Lung (tissue), 12 donors: ENCODE results near the gene GLRX. TPM values are rescaled to one million over a fixed set of nuclear protein-coding genes. Genes with fewer than 3 reads are reported as not detected.
"Not testable (repeated sequence)": the region's sequence is repeated elsewhere in the genome, so short reads cannot be mapped to it uniquely, and the experiment has no call there.

ENCODE experiments used
- ATAC-seq: fragments of 200-7000 bp; cut with Tn5 transposase; one replicate; pipeline ENCODE4 v1.9.1; 2020; ENCODE audit warnings: moderate number of reproducible peaks; ENCODE audit not compliant: insufficient read depth, low FRiP score
- DNase-seq, 3 donors: peaks; one replicate each; pipeline ENCODE4 v3.0.0-alpha.2; 2013 to 2017
- H3K27ac ChIP-seq, 2 donors: one replicate each; pipeline ENCODE4 v1.5.1; 2013; ENCODE audit warnings: mild to moderate bottlenecking in 2 of 2, moderate library complexity in 2 of 2, control low read depth in 1 of 2, inconsistent platforms in 1 of 2, low read depth in 1 of 2, low read length in 1 of 2
- H3K27me3 ChIP-seq, 3 donors: one replicate each; pipeline ENCODE4 v1.5.1; 2013; ENCODE audit warnings: low read length in 2 of 3; ENCODE audit not compliant: control insufficient read depth in 3 of 3, insufficient read depth in 3 of 3
- H3K36me3 ChIP-seq, 4 donors: one replicate each; pipeline ENCODE4 v1.5.1; 2013; ENCODE audit warnings: low read length in 4 of 4, mild to moderate bottlenecking in 1 of 4, moderate library complexity in 1 of 4; ENCODE audit not compliant: control insufficient read depth in 4 of 4, insufficient read depth in 4 of 4
- H3K4me1 ChIP-seq, 5 donors: one replicate each; pipeline ENCODE4 v1.5.1; 2013; ENCODE audit warnings: low read length in 5 of 5, mild to moderate bottlenecking in 2 of 5, moderate library complexity in 1 of 5; ENCODE audit not compliant: control insufficient read depth in 5 of 5, insufficient read depth in 5 of 5
- H3K4me3 ChIP-seq: one replicate; pipeline ENCODE4 v1.5.1; 2013; ENCODE audit warnings: mild to moderate bottlenecking, control low read depth, moderate library complexity
- H3K9ac ChIP-seq, 2 donors: one replicate each; pipeline ENCODE4 v1.5.1; 2013; ENCODE audit warnings: low read length in 2 of 2, control low read depth in 1 of 2; ENCODE audit not compliant: insufficient read depth in 1 of 2
- H3K9me3 ChIP-seq, 4 donors: one replicate each; pipeline ENCODE4 v1.5.1; 2013; ENCODE audit warnings: low read length in 3 of 4, mild to moderate bottlenecking in 1 of 4, moderate library complexity in 1 of 4; ENCODE audit not compliant: control insufficient read depth in 4 of 4, insufficient read depth in 3 of 4
- WGBS, 2 donors: extraction: QIAGEN DNeasy Blood & Tissue Kit; methylation state at CpG; one replicate each; pipeline ENCODE4 v1.1.7; 2013; 5-methylcytosine and 5-hydroxymethylcytosine counted together
- polyA plus RNA-seq, 2 donors: library from polyadenylated mRNA; stranded (reverse); fragments of 200-250 nt; gene quantifications; one replicate each; pipeline ENCODE4 v1.2.1, GENCODE V29; 2013
- total RNA-seq, 2 donors: library from RNA; depleted of rRNA in 1 of 2; stranded (reverse); fragments of >200 nt in 1 of 2; gene quantifications; one replicate each; pipeline ENCODE4 v1.2.1, GENCODE V29; 2014 to 2021
- TF ChIP-seq, protein P1 (sequence below): IDR thresholded peaks from 2 replicates; pipeline ENCODE4 v1.5.1; 2012; ENCODE audit warnings: mild to moderate bottlenecking; ENCODE audit errors: control extremely low read depth, extremely low read depth
- donor health status: control.
- donor health status: control.
- donor health status: Bipolar disorder and iron deficiency.
- donor health status: healthy.
- donor health status: DM: yes; HTN: yes; CAD: no.

The GLRX gene
- total and polyA plus RNA-seq, 4 donors: 23.1 to 300 (median 91.2) TPM

DNA sequence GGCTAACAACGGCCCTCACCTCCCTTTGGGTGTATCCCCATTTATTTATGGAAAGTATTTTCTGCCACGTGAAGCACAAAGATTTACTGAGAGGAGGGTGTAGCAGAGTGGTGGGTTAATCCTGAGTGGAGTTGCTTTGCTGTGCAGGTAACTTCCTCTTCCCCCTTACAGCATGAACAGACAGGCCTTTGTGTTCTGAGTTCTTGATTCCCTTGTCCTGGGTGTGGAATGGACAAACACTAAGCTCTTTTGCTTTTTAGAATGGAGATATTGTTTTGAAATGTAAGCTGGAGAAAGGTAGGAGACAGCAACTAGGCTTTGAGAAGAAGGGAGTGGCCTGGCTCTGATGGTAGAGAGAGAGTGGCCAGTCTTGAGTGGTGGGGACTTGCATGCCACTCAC lies 17.1 kb upstream of the GLRX start:
- Histone ChIP-seq H3K9me3 (no peaks in the 10 kb centered on the region), H3K27me3 (no peaks in the 10 kb centered on the region), H3K4me3 (no peak overlapping the region), H3K9ac (no peak overlapping the region), H3K36me3 (no peaks in the 10 kb centered on the region), H3K4me1 (peaks cover 0 to 8% (median 0%) of the 10 kb centered on the region in 5 donors), H3K27ac (no peak overlapping the region)
- WGBS, 2 donors: 74% methylated on average over 2 of the region's 2 CpGs
- no peak for ATAC-seq
- DNase-seq: no peak
- TF ChIP-seq, protein P1, sequence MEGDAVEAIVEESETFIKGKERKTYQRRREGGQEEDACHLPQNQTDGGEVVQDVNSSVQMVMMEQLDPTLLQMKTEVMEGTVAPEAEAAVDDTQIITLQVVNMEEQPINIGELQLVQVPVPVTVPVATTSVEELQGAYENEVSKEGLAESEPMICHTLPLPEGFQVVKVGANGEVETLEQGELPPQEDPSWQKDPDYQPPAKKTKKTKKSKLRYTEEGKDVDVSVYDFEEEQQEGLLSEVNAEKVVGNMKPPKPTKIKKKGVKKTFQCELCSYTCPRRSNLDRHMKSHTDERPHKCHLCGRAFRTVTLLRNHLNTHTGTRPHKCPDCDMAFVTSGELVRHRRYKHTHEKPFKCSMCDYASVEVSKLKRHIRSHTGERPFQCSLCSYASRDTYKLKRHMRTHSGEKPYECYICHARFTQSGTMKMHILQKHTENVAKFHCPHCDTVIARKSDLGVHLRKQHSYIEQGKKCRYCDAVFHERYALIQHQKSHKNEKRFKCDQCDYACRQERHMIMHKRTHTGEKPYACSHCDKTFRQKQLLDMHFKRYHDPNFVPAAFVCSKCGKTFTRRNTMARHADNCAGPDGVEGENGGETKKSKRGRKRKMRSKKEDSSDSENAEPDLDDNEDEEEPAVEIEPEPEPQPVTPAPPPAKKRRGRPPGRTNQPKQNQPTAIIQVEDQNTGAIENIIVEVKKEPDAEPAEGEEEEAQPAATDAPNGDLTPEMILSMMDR: no peak

DNA sequence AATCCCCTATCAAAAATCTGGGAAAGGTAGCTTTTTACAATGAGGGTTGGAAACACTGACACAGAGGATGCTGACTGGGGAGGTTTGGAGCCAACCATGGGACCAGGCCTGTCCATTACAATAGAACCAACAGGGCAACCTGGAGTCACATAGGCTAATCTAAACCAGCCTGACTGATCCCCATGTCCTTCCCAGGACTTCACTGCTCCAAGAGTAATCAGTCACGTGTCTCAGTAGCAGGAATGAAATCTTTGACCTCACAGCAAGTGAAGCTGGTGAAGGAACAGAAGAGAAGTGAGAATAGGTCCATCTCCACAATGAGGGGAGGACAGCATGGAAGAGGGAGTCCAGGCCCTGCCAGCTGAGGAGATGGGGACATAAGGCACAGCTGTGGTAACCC lies 16.0 kb upstream of the GLRX start:
- Histone ChIP-seq H3K36me3 (no peaks in the 10 kb centered on the region), H3K4me1 (peaks cover 0 to 8% (median 0%) of the 10 kb centered on the region in 5 donors), H3K9ac (no peak overlapping the region), H3K27ac (no peak overlapping the region), H3K9me3 (no peaks in the 10 kb centered on the region), H3K4me3 (no peak overlapping the region), H3K27me3 (no peaks in the 10 kb centered on the region)
- 92 to 93% methylated on average over 1 of the region's 1 CpG for WGBS, 2 donors
- TF ChIP-seq, protein P1: no peak
- DNase-seq: no peak
- ATAC-seq: no peak

DNA sequence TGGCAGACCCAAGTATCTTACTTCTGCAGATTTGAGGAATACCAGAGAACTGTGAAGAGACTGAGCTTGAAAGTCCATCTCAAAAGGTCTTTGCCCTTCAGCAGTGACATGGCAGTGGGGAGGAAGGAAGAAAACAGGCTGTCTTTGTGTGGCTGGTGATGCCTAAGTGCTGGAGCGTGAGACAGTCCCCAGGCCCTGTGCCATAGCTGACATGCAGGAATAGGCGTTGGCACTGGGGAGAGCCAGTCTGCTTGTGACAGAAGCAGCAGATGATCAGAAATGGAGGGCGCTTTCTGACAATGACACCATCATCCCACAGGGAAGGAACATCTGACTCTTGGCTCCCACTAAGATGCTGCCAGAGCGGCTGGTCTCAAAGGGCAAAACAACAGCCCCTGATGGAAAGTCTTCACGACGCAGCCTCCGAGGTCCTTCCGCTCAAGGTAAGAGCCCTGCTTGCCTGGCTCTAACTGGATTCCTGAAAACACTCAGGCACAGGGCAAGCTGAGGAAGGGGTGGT lies 15.5 kb upstream of the GLRX start:
- WGBS, 2 donors: 88 to 91% methylated on average over 8 of the region's 8 CpGs
- Histone ChIP-seq H3K9ac (no peak overlapping the region), H3K4me1 (peaks cover 0 to 6% (median 0%) of the 10 kb centered on the region in 5 donors), H3K36me3 (no peaks in the 10 kb centered on the region), H3K27ac (no peak overlapping the region), H3K27me3 (no peaks in the 10 kb centered on the region), H3K4me3 (no peak overlapping the region), H3K9me3 (no peaks in the 10 kb centered on the region)
- DNase-seq: no peak
- no peak for ATAC-seq
- TF ChIP-seq, protein P1: no peak

- Histone ChIP-seq H3K36me3 (no peaks in the 10 kb centered on the region), H3K4me1 (peaks cover 0 to 6% (median 0%) of the 10 kb centered on the region in 5 donors), H3K27ac (no peak overlapping the region), H3K27me3 (no peaks in the 10 kb centered on the region), H3K9me3 (no peaks in the 10 kb centered on the region), H3K9ac (no peak overlapping the region), H3K4me3 (no peak overlapping the region)
- WGBS, 2 donors: 94 to 97% methylated on average over 5 of the region's 5 CpGs
- DNase-seq (no peak), ATAC-seq (no peak)
- TF ChIP-seq, protein P1: no peak
Observed at GRCh38 chr5:95837492-95837891, 15.0 kb upstream of the GLRX start.

DNA sequence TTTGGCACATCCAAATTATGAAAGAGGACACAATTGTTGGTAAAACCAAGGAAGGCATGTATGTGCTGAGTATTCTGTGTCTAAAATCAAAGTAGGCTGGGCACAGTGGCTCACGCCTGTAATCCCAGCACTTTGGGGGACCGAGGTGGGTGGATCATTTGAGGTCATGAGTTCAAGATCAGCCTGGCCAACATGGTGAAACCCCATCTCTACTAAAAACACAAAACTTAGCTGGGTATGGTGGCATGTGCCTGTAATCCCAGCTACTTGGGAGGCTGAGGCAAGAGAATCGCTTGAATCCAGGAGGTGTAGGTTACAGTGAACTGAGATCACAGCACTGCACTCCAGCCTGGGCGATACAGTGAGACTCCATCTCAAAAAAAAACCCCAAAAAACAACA lies 14.4 kb upstream of the GLRX start:
- WGBS, 2 donors: 93 to 94% methylated on average over 4 of the region's 4 CpGs
- not testable (repeated sequence) for ATAC-seq, H3K36me3 ChIP-seq, H3K4me1 ChIP-seq, H3K4me3 ChIP-seq, H3K27me3 ChIP-seq, H3K27ac ChIP-seq, H3K9ac ChIP-seq, H3K9me3 ChIP-seq, DNase-seq
